Tibial nerve (tissue), 4 donors: ENCODE measurements around the gene ZNF814. TPM values are rescaled to one million over a fixed set of nuclear protein-coding genes. Genes with fewer than 3 reads are reported as not detected.
"Not testable (repeated sequence)": the region's sequence is repeated elsewhere in the genome, so short reads cannot be mapped to it uniquely, and the experiment has no call there.

Source experiments
- DNase-seq, 2 donors: peaks; one replicate each; pipeline ENCODE4 v3.0.0-alpha.2; 2019; ENCODE audit warnings: low spot score in 2 of 2
- H3K27ac ChIP-seq, 4 donors: fragments of 200-600 bp; sonication (generic) in 3 of 4; one replicate each; pipeline ENCODE4 v1.5.1; 2017 to 2019; ENCODE audit warnings: mild to moderate bottlenecking in 1 of 4
- H3K27me3 ChIP-seq, 2 donors: fragments of 200-600 bp; sonication (generic) in 1 of 2; one replicate each; pipeline versions ENCODE4 v1.5.1 to v1.6.0; 2017 to 2019
- H3K36me3 ChIP-seq, 3 donors: fragments of 200-600 bp; sonication (generic); one replicate each; pipeline ENCODE4 v1.5.1; 2018 to 2019
- H3K4me1 ChIP-seq, 4 donors: fragments of 200-600 bp; sonication (generic) in 3 of 4; one replicate each; pipeline ENCODE4 v1.5.1; 2017 to 2019
- H3K4me3 ChIP-seq, 4 donors: fragments of 200-600 bp; sonication (generic) in 3 of 4; one replicate each; pipeline ENCODE4 v1.5.1; 2017 to 2019; ENCODE audit warnings: mild to moderate bottlenecking in 1 of 4, moderate library complexity in 1 of 4
- H3K9me3 ChIP-seq, 4 donors: fragments of 200-600 bp; sonication (generic) in 3 of 4; one replicate each; pipeline ENCODE4 v1.5.1; 2017 to 2019
- EP300 ChIP-seq, 2 donors: sonication (generic); formaldehyde crosslinking; IDR thresholded peaks; one replicate each; pipeline ENCODE4 v1.6.1; 2017; ENCODE audit warnings: antibody characterized with exemption in 2 of 2, mild to moderate bottlenecking in 1 of 2
- POLR2A ChIP-seq, 2 donors: fragments of 450-650 bp; IDR thresholded peaks; one replicate each; pipeline ENCODE4 v1.6.1; 2017; ENCODE audit warnings: antibody characterized with exemption in 2 of 2, mild to moderate bottlenecking in 2 of 2, moderate library complexity in 2 of 2
- WGBS, 2 donors: methylation state at CpG; one replicate each; pipeline ENCODE4 v1.1.5; 2018; 5-methylcytosine and 5-hydroxymethylcytosine counted together
- total RNA-seq, 4 donors: library from RNA; depleted of rRNA; stranded (reverse); fragments of >200 nt; gene quantifications; one replicate each; pipeline ENCODE4 v1.1.0, GENCODE V29; 2016
- TF ChIP-seq, protein P1 (sequence below), 5 experiments: fragments of 200-600 bp in 3 of 5; fragments of 450-650 bp in 2 of 5; sonication (generic) in 3 of 5; IDR thresholded peaks; one replicate each; pipeline ENCODE4 v1.5.1; 2016 to 2019; ENCODE audit warnings: antibody characterized with exemption in 5 of 5, mild to moderate bottlenecking in 3 of 5, moderate library complexity in 2 of 5

ZNF814 gene
- total RNA-seq, 4 donors from 2014 or later = 4.6 to 32.3 (median 8.2) TPM

DNA sequence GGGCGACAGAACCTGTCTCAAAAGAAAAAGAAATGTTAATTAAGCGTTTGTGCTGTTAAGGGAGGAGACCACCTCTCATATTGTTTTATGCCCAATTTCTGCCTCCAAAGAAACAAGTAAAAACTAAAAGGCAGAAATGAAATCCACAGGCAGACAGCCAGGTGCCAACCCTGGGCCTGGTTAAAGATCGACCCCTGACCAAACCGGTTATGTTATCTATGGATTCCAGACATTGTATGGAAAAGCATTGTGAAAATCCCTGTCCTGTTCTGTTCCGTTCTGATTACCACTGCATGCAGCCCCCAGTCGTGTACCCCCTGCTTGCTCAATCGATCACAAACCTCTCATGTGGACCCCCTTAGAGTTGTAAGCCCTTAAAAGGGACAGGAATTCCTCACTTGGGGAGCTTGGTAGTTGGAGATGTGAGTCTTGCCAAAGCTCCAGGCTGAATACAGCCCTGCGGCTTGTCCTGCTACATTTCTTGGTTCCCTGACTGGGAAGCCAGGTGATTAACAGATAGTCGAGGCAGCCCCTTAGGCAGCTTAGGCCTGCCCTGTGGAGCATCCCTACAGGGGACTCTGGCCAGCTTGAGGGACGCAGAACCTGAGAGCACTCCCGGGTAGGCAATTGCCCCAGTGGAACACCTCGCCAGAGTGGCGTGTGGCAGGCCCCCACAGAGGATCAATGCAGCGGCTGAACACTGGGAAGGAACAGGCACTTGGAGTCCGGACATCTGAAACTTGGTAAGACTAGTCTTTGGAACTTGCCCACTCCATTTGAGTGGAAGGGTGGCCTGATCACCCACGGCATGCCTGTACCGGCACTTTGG is 73.4 kb downstream of the ZNF814 start:
- H3K9me3 ChIP-seq = peaks cover 0 to under 1% (median 0%) of the 10 kb centered on the region in 4 donors
- peak overlapping the region; percentile 62 to 84 (median 72) for H3K4me3 ChIP-seq
- peaks cover 0 to 34% (median 10%) of the 10 kb centered on the region in 4 donors for H3K4me1 ChIP-seq
- peak overlapping the region in 2 of 4 donors; percentile 80 to 82 for H3K27ac ChIP-seq
- no peak for DNase-seq
- peaks cover 0 to 27% (median 0%) of the 10 kb centered on the region in 3 donors for H3K36me3 ChIP-seq
- TF ChIP-seq POLR2A (IDR thresholded peaks at IDR 0.05) (no peak), EP300 (IDR thresholded peaks at IDR 0.05) (no peak)
- TF ChIP-seq, protein P1, sequence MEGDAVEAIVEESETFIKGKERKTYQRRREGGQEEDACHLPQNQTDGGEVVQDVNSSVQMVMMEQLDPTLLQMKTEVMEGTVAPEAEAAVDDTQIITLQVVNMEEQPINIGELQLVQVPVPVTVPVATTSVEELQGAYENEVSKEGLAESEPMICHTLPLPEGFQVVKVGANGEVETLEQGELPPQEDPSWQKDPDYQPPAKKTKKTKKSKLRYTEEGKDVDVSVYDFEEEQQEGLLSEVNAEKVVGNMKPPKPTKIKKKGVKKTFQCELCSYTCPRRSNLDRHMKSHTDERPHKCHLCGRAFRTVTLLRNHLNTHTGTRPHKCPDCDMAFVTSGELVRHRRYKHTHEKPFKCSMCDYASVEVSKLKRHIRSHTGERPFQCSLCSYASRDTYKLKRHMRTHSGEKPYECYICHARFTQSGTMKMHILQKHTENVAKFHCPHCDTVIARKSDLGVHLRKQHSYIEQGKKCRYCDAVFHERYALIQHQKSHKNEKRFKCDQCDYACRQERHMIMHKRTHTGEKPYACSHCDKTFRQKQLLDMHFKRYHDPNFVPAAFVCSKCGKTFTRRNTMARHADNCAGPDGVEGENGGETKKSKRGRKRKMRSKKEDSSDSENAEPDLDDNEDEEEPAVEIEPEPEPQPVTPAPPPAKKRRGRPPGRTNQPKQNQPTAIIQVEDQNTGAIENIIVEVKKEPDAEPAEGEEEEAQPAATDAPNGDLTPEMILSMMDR (IDR thresholded peaks at IDR 0.05) = no peak
- WGBS, 2 donors = 90 to 92% methylated on average over 17 of the region's 17 CpGs
- no peaks in the 10 kb centered on the region for H3K27me3 ChIP-seq

GRCh38 chr19:57814505-57815246 is 74.2 kb downstream of the ZNF814 start, which contains the start of gene ZNF552:
TSS of gene ZNF552 (minus strand) at chr19:57814913. CDS start at chr19:57814743, 170 bp downstream.
- H3K4me3 ChIP-seq = peak within 1 kb of the TSS; percentile 62 to 84 (median 72)
- 0 to 1% methylated on average over 20 to 36 of the region's 50 CpGs for WGBS, 2 donors
- peak; percentile 41 to 66 for TF ChIP-seq POLR2A (IDR thresholded peaks at IDR 0.05)
- TF ChIP-seq EP300 (IDR thresholded peaks at IDR 0.05) = peak; percentile 39 to 78
- TF ChIP-seq, protein P1 (IDR thresholded peaks at IDR 0.05) = no peak
- DNase-seq = peak; percentile 43 to 69
- no peaks in the 10 kb centered on the region for H3K27me3 ChIP-seq
- H3K4me1 ChIP-seq = peaks cover 0 to 31% (median 5%) of the 10 kb centered on the region in 4 donors
- peaks cover 0 to 34% (median 0%) of the 10 kb centered on the region in 3 donors for H3K36me3 ChIP-seq
- peaks cover 0 to 6% (median 0%) of the 10 kb centered on the region in 4 donors for H3K9me3 ChIP-seq
- peak within 1 kb of the TSS; percentile 52 to 82 (median 80) for H3K27ac ChIP-seq

DNA sequence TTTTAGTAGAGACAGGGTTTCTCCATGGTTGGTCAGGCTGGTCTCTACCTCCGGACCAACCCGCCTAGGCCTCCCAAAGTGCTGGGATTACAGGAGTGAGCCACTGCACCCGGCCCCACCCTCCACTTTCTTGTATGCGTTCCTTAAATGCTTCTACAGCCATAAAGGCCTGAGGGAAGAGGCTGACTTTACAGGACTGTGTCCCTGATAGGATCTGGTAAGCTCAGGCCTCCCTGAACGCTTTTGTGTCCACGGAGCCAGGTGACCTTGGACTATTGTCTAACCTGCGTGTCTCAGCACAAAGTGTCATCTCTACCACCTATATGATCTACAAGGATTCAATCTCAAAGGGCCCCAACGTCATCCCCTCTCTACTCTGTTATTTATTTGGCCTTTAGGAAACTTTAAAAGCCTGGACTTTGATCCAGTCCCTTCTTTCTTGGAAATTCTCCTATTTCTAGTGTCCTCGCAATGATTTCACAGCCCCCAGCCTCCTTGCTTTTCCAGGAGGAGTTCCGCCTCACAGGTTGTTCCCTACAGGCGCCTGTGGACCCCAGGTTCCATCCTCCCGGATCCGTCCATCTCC is 74.8 kb downstream of the ZNF814 start:
- H3K27me3 ChIP-seq = no peaks in the 10 kb centered on the region
- peaks cover 0 to 12% (median 0%) of the 10 kb centered on the region in 4 donors for H3K9me3 ChIP-seq
- WGBS, 2 donors = 13 to 22% methylated on average over 13 of the region's 13 CpGs
- H3K36me3 ChIP-seq = peaks cover 0 to 41% (median 0%) of the 10 kb centered on the region in 3 donors
- H3K4me3 ChIP-seq = peak overlapping the region; percentile 62 to 84 (median 72)
- TF ChIP-seq, protein P1 (IDR thresholded peaks at IDR 0.05) = no peak
- TF ChIP-seq POLR2A (IDR thresholded peaks at IDR 0.05) (no peak), EP300 (IDR thresholded peaks at IDR 0.05) (no peak)
- peak overlapping the region in 3 of 4 donors; percentile 79 to 82 (median 80) for H3K27ac ChIP-seq
- DNase-seq = no peak
- peaks cover 0 to 31% (median 5%) of the 10 kb centered on the region in 4 donors for H3K4me1 ChIP-seq

GRCh38 chr19:57812975-57813820 is 75.6 kb downstream of the ZNF814 start:
- not testable (repeated sequence) for H3K4me3 ChIP-seq, DNase-seq, H3K27me3 ChIP-seq, H3K27ac ChIP-seq
- 88 to 93% methylated on average over 13 of the region's 13 CpGs for WGBS, 2 donors
- H3K36me3 ChIP-seq = peaks cover 0 to 47% (median 0%) of the 10 kb centered on the region in 3 donors
- peaks cover 0 to 26% (median 5%) of the 10 kb centered on the region in 4 donors for H3K4me1 ChIP-seq
- peaks cover 0 to 17% (median 0%) of the 10 kb centered on the region in 4 donors for H3K9me3 ChIP-seq
